HG02642 (cell line): Measurements from ENCODE around the gene UNC5B.
"Not testable (repeated sequence)": the region's sequence is repeated elsewhere in the genome, so short reads cannot be mapped to it uniquely, and the experiment has no call there.

Experiments used
- ATAC-seq: cut with Tn5 transposase; IDR thresholded peaks from one replicate; pipeline ENCODE4 v1.9.1; 2021; ENCODE audit warnings: mild to moderate bottlenecking; ENCODE audit not compliant: unreplicated experiment, poor library complexity

Gene UNC5B

GRCh38 chr10:71292624-71293445, 80.5 kb downstream of the UNC5B start:
- ATAC-seq, result no peak

- ATAC-seq, result no peak
Observed at GRCh38 chr10:71293446-71294084, 81.2 kb downstream of the UNC5B start.

GRCh38 chr10:71294091-71294561, 81.8 kb downstream of the UNC5B start:
- no peak for ATAC-seq

GRCh38 chr10:71294856-71295255, 82.5 kb downstream of the UNC5B start:
- ATAC-seq, result no peak

- ATAC-seq, result no peak
Observed at GRCh38 chr10:71295641-71296040, 83.3 kb downstream of the UNC5B start.

DNA sequence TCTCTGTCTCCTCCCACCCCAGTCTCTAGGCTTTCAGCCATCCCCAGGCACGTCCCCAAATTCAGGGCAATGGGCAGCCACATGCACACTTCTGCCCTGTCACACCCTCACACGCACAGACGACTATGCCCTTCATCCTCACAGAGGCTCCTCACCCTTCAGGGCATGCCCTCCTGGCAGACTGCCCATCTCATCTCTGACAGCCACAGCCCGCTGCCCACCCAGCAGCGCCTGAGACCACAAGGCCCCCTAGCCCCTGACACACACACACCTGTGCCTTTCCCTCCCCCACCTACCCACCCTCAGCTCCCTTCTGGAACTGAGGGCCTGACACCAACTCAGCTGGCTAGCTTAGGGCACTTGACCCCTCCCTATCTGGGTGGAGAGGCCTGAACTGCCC, 83.7 kb downstream of the UNC5B start:
- no peak for ATAC-seq

- ATAC-seq, result not testable (repeated sequence)
Observed at GRCh38 chr10:71296811-71297210, 84.4 kb downstream of the UNC5B start.

GRCh38 chr10:71297343-71297742, 85.0 kb downstream of the UNC5B start:
- no peak for ATAC-seq

DNA sequence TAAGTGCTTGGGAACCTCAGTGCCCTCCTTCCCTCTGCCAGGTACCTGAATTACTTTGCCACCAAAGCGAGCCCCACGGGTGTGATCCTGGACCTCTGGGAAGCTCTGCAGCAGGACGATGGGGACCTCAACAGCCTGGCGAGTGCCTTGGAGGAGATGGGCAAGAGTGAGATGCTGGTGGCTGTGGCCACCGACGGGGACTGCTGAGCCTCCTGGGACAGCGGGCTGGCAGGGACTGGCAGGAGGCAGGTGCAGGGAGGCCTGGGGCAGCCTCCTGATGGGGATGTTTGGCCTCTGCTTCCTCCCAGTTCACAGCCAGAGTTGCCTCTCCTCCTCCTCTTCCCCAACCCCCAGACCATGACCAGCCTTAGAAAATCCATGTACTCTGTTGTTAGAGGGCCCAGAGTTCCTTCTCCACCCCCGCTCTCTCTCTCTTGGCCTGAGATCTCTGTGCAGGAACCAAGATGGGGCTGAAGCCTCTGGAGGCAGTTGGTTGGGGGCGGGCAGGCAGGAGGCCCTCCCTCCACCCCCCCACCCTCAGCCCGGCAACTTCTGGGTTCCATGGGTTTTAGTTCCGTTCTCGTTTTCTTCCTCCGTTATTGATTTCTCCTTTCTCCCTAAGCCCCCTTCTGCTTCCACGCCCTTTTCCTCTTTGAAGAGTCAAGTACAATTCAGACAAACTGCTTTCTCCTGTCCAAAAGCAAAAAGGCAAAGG, 86.9 kb downstream of the UNC5B start:
- no peak for ATAC-seq

DNA sequence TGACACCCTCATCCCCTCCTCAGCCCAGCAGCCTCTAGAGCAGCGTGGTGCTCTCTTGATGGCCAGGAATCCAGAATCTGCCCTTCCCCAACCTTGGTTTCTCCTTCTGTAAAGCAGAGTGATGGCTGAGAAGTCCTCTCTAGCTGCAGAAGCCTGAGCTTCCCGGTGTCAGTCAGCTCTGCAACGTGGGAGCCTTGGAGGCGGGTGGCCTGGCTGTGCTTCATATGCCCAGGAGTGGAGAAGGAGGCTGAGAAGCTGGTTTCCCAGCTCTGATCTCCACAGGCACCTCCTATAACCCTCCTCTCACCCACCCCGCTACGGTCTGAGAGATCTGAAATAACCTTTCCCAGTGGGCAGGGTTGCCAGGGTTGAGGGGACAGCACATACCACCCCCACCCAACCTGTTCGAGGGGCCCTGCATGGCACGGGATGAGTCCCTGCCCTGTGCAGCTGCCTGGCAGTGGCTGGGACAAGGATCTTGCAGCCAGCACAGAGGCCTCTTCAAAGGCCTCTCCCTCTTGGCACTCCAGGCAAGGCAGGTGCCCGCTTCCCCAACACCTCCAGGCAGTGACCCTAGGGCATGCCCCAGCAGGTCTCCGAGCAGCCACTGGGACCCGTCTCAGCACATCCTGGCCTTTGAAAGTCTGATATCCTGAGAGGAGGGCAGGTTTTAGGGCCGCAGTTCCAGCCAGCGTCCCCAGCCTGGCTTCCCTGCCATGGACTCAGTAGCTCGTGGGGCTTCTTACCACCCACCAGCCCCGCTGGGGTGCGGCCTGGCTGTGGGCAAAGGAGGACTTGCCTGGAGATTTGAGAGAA, 88.4 kb downstream of the UNC5B start:
- ATAC-seq, result no peak

GRCh38 chr10:71301371-71301916, 89.1 kb downstream of the UNC5B start:
- no peak for ATAC-seq

DNA sequence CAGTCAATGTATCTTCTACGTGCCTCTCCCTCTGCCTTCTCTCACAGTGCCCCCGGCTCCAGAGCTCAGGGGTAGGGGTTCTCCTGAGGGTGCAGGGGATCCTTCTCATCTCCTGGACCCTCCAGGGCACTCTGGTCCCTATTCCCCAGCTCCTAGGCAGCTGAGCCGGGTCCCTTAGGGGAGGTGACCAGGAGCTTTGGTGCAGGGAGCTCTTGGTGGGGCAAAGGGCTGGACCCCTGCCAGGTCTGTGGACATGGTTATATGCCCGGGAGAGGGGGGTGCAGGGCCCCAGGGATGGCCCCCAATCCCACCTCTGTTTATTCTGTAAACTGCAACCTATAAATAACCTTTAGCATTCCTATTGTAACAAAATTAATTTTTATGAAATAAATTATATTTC, 90.1 kb downstream of the UNC5B start:
- ATAC-seq, result no peak

- ATAC-seq, result no peak
Observed at GRCh38 chr10:71302874-71303568, 90.7 kb downstream of the UNC5B start.

- ATAC-seq, result no peak
Observed at GRCh38 chr10:71303569-71303907, 91.2 kb downstream of the UNC5B start.

GRCh38 chr10:71304914-71305313, 92.5 kb downstream of the UNC5B start:
- ATAC-seq, result no peak

GRCh38 chr10:71306979-71307378, 94.6 kb downstream of the UNC5B start:
- ATAC-seq, result no peak

DNA sequence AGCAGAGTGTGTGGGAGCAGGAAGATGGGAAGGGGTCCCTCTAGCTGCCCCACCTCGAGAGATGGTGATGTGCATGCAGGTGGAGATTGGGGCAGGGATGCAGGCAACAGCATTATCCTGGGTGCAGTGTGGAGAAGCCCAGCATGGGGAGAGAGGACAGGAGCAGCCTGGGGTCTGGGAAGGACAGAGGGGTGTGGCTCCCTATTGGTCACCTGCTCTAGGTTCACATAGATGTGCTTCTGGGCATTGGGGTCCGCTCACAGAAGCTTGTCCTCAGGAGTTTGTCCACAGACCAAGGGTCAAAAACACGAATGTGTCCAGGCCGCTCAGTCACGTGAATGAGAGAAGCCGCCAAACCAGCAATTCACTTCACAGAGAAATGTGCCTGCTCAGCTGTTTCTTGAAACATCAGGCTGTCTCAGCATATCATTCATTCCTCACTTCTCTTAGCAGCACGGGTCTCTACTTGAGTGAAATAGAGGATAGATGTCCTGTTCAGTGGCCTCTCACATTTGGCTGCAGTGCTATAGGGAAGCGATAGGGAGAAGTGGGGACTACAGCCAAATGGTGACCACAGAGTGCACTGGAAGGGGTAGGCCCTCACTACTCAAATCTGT, 95.2 kb downstream of the UNC5B start:
- ATAC-seq, result no peak

- no peak for ATAC-seq
Observed at GRCh38 chr10:71308244-71308643, 95.9 kb downstream of the UNC5B start.

DNA sequence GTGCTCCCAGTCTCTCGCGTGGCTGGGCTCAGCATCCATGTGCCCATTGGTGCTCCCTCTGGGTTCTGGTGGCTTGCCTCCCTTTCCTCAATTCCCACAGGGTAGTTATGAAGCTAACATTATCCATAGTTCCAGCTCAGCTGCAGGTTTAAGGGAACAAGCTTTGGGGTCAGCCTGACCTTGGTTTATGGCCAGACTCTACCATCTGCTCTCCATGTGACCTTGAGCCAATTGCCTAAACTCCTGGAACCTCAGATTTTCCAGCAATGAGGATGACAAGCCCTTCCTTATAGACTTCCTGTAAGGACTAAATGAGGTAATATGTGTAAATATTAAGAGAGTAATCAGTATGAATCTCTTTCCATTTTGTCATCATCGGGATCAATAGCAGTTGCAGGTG, 96.6 kb downstream of the UNC5B start:
- ATAC-seq, result no peak
